ENCODE measurements around the gene LRRC43.
"Not testable (repeated sequence)": the region's sequence is repeated elsewhere in the genome, so short reads cannot be mapped to it uniquely, and the experiment has no call there.

The LRRC43 gene

DNA sequence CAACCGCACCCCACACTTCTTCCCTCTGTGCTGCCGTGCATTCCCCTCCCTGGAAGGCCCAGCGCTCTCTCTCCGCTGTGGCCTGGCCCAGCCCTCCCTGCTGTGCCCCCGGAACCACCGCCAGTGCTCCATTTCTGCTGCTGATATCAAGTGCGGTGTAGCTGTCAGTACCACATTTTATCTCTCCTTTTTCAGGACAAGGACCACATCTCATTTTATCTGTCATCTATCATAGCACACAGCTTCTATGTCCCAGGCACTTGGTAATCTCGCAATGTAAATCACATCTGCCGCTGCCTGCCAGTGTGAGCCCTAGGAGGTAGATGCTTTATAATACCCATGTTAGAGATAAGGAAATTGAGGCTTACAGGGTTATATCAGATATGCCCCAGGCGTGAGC lies 27.2 kb upstream of the LRRC43 start:
- no peak for DNase-seq (ENCODE audit: low spot score)

DNA sequence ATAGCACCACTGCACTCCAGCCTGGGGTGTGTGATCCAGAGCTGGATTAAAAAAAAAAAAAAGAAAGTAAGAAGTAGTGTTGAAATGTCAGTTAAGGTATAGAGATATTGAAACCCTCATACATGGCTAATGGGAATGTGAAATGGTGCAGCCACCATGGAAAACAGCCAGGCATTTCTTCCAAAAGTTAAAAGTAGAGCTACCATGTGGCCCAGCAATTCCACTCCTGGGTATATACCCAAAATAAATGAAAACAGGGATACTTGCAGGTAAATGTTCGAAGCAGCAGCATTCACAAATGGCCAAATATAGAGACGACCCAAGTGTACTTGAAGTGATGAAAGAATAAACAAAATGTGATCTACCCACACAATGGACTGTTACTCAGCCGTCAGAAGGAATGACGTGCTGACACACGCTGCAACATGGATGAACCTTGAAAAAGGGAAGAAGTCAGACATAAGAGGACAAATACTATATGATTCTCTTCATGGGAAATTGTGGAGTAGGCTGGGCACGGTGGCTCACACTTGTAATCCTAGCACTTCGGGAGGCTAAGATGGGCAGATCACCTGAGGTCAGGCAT lies 24.1 kb upstream of the LRRC43 start:
- DNase-seq (ENCODE audit: low spot score) = no peak

DNA sequence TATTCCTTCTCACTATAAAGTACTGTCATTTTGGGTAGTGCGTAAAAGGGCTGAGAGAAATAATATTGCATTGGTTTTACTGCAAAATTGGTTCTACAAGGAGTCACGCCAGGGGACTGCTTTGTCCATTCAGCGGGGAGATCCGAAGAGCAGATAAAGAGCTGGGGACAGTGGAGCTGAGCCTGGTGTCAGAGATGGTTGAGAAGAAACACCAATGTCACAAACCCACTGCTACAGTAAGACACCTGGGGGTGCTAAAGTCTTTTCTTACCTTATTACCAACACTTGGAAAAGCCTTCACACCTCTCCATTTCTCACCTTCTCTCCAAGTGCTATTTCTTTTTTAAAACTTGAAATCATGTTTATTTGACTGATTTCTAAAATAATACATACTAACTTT lies 23.0 kb upstream of the LRRC43 start:
- no peak for DNase-seq (ENCODE audit: low spot score)

DNA sequence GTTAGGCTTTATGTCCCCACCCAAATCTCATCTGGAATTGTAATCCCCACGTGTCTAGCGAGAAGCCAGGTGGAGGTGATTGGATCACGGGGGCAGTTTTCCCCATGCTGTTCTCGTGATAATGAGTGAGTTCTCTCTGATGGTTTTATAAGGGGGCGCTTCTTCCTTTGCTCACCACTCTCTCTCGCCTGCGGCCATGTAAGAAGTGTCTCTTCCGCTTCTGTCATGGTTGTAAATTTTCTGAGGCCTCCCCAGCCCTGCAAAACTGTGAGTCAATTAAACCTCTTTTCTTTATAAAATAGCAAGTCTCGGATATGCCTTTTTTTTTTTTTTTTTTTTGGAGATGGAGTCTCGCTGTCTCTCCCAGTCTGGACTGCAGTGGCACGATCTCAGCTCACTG lies 22.2 kb upstream of the LRRC43 start:
- DNase-seq (ENCODE audit: low spot score) = no peak

DNA sequence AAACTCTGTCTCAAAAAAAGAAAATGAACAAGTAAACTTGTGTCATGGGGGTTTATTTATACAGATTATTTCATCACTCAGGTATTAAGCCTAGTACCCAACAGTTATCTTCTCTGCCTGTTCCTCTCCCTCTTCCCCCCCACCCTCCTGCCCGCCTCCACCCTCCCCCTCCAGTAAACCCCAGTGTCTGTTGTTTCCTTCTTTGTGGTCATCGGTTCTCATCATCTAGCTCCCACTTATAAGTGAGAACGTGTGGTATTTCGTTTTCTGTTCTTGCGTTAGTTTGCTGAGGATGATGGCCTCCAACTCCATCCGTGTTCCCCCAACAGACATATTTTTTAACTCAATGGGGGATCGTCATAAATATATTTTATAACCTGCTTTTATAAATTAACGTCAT lies 21.2 kb upstream of the LRRC43 start:
- no peak for DNase-seq (ENCODE audit: low spot score)

DNA sequence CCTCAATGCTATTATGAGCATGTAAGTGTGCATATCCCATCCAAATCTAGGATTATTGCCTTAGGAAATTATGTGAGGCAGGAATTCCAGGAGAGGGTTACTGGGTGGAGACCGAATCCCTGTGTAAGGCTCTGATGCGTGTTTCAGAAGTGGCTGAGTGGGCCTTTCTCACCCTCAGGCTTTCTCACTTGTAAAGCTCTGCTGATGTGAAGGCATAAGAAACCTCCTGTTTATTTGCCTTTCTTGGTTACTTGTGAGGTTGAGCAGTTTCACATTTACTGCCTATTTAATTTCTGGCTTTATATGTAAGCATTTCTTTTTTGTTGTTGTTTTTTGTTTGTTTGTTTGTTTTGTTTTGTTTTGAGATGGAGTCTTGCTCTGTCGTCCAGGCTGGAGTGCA lies 19.9 kb upstream of the LRRC43 start:
- DNase-seq (ENCODE audit: low spot score) = no peak

DNA sequence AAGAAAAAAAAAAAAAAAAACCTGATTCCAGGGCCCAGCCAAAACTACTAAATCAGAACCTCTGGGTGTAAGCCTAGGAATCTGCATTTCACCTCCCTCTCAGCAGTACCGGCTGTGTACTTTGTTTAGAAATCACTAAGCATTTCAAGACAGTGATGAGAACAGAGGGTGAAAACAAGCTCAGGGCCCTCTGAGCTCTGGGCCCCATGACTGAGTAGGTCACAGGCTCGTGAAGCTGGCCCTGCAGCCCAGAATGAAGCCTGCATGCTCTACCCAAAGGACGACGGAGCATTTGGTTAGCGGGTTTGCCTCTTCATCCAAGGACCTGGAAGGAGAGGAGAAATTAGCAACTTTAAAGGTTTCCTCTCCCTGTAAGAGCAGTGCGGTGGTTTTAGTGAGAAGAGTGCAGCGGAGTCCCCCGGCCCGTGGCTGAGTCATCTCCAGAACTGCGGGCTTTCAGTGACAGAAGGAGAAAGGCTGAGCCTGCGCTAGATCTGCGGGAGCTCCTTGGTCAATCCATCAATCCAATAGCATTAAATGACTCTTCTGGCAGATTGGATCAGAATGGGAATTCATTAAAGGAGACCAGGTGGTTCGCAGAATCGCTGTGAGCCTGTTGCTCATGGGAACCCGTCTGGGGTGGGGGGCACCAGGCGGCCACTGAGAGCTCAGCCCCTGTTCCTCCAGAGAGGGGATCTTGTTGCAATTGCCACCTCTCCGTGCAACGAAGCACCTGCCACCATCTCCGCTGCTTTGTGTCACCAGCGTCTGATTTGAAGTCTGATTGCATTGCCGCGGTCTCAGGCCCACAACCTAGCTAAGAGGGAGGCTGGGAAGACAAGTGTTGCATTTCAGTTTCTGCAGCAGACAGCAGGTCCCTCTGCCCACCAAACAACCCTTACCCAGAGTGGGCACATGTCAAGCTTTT lies 16.2 kb upstream of the LRRC43 start:
- DNase-seq (ENCODE audit: low spot score) = no peak

DNA sequence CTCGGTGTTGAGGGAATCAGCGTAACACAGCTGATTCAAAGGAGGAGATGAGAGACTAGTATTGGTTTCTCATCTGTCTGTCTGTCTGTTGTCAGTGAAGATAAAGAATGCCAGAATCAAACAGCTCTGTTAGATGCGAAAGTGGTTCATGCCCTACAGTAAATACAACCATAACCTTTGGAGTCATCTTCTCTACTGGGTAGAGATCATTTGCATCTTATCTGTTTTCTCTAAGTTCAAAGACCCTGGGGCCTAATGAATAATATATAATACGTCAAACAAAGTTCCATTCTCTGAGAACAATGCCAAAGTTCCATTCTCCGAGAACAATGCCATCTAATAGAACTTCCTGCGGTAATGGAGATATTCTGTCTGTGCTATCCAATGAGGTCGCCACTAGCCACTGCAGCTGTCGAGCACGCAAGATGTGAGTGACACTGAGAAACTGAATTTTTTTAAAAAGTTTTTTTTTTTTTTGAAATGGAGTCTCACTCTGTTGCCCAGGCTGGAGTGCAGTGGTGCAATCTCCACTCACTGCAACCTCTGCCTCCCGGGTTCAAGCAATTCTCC lies 15.5 kb upstream of the LRRC43 start:
- DNase-seq (ENCODE audit: low spot score) = no peak

DNA sequence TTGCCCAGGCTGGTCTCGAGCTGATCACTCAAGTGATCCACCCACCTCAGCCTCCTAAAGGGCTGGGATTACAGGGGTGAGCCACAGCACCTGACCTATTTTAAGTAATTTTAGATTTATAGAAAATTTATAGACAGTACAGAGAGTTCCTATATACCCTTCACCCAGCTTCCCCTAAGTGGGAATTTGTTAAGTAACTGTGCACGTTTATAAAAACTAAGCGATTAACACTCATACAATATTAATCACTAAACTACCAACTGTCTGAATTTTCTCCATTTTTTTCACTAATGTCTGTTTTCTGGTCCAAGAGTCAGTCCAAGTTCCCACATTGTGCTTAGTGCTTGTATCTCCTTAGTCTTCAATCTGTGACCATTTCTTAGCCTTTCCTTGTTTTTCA lies 14.4 kb upstream of the LRRC43 start:
- no peak for DNase-seq (ENCODE audit: low spot score)

DNA sequence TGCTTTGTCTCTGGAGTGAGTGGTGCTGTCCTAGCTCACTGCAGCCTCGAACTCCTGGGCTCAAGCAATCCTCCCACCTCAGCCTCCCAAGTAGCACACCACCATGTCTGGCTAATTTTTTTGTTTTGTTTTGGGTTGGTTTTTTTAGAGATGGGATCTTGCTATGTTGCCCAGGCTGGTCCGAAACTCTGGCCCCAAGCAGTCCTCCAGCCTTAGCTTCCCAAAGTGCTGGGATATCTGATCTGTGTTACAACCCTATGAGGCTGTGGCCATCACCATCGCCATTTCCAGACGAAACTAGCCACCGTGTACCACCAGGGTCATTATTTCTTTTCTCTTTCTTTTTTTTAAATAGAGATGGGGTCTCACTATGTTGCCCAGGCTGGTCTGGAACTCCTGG lies 11.5 kb upstream of the LRRC43 start:
- no peak for DNase-seq (ENCODE audit: low spot score)

DNA sequence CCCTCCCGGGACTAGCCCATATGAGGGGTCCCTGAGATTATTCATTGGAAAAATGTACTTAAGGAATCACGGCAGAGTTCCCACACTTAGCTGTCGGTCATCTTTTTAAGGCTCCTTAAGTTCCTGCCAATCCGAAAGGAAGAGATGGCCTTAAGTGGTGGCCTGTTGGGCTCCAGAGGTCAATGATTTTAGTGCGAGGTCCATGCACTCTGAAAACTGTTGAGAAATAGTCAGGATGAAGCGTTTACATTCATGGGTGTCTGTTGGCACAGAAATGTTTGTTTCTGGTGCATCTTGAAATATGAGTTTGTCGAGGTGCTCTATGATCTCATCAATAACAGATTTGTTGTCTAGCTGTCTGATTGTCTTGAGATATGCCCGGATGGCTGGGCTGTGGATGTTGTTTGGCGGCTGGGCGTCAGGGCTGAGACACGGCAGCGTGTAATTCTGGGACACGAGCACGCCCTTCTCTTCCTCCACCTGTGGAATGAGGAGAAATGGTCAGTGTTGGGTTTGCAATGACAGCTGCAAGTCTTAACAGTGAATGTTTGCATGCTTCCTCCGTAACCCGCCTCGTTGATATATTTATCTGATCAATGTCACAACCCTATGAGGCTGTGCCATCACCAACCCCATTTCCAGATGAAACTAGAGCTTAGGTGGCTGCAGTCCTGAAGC lies 10.5 kb upstream of the LRRC43 start:
- no peak for DNase-seq (ENCODE audit: low spot score)

DNA sequence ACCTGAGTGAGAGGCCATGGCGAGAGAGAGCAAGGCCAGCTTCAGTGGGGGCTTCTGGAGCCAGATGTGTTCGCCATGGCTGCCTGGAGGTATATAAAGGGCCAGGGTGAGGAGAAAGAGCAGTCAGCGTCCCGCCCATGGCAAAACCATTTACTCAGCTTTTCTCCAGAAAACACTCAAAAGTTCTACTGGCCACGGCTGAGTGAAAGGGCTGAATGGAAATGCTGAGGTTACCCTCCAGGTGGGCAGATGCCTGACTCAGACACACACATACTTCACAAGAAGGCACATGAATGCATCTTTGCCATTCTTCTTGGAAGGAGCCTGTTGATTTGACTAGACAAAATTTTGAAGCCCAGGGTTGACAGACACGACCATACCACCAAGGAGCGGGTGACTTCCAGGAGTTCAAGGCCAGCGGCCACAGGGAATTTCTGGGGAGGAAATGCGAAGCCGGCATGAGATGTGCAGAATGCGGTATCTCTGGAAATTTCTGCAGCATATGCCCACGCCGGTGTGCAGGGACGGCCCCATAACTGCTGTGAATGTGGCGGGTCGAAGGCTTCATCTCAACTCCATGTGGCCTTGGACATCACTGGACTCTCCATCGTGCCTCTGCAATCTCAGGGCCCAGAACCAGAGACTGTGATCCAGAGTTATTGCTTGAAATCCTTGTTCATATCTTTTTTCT lies 8.6 kb upstream of the LRRC43 start, which contains the start of gene IL31:
Gene IL31 (minus strand): TSS at position 67 of the 691 bp plus-strand sequence. CDS start 49 bp downstream, at position 18.
- DNase-seq (ENCODE audit: low spot score) = no peak

DNA sequence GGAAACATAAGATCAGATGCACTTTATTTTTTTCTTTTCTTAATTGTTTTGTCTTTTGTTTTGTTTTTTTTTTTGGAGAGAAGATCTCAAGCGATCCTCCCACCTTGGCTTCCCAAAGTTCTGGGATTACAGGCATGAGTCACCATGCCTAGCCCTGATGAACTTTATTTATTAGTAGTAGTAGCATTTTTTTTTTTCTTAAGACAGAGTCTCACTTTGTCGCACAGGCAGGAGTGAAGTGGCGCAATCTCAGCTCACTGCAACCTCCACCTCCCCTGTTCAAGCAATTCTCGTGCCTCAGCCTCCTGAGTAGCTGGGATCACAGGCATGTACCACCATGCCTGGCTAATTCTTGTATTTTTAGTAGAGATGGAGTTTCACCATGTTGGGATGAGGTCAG lies 6.5 kb upstream of the LRRC43 start:
- not testable (repeated sequence) for DNase-seq (ENCODE audit: low spot score)

DNA sequence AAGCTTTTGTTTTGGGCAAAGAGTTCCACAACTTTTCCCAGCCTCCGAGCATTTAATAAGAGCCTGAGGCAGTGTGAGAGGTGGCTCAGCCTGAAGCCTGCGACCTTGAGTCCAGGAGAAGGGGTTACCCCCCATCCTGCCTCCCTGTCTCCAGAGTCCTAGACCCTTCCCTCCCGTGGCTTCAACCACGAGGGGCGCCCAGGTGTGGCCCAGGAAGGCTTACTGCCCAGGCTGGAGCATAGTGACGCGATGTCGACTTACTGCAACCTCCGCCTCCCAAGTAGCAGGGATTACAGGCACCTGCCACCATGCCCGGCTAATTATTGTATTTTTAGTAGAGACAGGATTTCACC lies 641 bp downstream of the LRRC43 start:
- DNase-seq (ENCODE audit: low spot score) = no peak

DNA sequence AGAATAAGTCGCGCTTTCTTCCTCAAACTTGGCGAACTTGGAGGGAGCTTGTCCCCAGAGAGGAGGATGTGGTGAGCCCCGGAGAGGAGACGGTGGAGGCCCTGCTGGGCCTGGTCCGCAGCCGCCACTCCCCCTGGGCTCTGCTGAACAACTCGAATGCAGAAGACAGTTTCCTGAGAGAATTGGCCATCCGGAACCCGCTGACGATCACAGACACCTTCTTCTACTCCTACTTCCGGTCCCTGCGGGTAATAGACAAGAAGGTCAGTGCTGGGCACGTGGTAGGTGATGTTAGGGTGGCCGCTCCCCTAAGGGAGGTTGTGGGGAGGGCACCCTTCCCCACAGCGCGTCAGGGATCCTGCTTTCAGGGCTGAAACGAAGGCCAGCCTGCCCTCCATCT lies 1.6 kb downstream of the LRRC43 start:
- DNase-seq (ENCODE audit: low spot score) = no peak

DNA sequence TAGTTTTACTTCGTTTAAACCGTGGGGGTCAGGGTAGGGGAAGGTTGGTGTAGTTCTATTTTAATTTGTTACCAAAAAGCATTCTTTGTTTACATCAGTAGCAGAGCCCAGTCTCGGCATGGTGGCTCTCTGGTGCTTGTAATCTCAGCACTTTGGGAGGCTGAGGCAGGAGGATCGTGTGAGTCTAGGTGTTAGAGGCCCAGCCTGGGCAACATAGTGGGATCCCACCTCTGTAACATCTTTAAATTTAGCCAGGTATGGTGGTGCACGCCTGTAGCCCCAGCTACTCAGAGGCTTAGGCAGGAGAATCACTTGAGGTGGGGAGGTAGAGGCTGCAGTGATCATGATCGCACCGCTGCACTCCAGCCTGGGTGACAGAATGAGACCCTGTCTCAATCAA lies 2.2 kb downstream of the LRRC43 start:
- no peak for DNase-seq (ENCODE audit: low spot score)

DNA sequence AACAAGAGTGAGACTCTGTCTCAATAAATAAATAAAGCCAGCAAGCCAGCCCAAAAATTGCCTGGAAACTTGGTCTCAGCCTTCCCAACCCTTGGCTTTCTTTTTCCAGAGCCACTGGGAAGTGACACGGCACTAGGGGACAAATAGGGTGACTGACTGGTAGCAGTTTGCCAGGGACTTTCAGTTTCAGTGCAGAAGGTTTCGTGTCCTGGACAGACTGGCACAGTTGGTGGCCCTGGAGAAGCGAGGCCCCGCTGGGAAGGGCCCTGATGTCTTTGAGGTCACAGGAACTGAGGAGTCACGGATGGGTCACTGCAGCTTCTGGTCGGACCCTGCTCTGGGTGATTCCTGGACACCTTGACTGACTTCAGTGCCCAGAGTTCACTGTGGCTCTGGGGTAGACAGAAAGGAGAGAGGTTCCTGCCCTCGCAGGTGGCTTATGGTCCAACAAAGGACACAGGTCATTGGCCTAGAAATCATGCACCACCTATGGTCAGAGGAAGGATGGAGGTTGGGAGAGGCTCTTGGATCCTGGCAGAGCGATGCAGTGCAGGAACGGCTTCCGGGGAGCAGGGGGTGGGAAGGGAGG lies 2.7 kb downstream of the LRRC43 start:
- DNase-seq (ENCODE audit: low spot score) = no peak

DNA sequence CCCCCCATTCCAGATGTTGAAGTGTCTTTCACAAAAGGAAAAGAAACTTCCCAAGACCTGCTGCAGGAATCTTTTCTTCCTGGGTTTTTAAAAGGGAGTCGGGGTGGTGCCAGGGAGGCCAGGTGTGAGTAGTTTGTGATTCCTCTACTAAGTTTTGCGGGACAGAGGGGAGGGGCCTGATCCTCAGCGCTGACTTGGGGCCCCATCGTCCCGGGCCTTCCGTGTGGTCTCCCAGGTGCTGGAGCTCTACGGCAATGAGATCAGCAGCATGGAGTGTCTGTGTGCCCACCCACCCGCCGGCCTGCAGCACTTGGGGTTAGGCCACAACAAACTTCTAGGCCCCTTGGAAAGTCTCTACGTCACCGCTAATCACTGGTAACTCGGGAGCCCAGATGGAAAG lies 4.5 kb downstream of the LRRC43 start:
- no peak for DNase-seq (ENCODE audit: low spot score)

DNA sequence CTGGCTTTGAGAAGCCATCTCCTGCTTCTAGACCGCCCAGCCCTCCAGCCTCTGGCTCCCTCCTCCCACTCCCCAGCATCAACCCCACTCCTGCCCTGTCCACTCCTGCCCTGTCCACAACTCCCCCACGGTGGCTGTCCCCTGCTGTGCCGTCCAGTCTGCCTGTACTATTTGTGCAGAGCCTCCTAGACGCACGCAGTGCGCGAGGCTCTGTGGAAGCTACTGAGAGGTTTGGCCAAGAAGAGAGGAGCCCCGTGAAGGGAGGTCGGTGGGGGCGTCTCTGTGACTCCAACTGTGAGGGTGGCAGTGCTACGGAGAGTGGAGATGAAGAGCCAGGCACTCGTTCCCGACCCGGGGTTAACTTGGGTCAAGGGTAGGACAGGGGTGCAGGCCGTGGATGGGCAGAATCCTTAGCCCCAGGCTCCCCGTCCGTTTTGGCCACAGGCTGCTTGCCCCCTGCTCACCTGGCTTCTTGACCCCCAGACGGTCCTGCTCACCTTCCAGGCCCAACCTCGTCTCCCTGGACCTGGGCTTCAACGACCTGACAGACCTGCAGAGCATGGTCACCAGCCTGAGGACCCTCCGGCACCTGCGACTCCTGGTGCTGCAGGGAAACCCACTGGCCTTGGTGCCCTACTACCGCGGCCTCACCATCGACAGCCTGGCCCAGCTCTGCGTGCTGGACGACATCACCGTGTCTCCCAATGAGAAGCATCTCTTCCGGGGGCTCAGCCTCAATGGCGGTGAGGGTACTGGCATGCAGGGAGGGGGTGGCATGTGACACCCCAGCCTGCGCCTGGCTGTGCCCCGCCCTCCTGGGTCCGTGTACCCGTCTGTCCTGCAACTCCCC lies 6.9 kb downstream of the LRRC43 start:
- DNase-seq (ENCODE audit: low spot score) = no peak

DNA sequence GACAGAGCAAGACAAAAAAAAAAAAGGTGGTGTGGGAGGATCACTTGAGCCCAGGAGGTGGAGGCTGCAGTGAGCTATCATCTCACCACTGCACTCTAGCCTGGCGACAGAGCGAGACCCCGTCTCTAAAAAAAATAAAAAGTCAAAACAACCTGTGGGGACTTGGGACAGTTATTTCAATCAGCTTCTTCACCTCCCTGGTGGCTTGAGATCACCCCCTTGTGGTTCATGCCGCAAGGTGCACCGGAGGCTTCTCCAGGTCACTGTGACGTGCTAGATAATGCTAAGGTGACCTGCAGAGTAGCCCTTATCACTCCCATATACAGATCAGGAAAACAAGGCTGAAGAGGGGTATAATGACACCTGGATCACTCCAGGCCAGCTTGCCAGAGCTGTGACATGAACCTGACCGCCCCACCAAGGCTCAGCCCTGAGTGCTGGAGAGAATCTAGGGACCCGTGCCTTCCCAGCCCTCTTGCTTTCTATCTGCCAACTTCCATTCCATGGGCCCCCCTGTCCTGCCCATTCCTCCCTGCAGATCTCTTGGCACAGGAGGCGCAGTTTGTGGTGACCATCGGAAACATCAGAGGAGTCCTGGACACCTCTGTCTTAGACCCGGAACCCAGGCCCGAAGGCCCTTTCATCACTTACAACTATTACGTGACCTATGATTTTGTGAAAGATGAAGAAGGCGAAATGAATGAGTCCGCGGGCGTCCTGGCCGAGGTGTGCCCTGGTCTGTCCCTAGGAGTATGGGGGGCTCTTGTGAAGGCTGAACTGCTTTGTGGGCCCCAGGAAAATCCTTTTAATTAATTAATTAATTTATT lies 8.1 kb downstream of the LRRC43 start:
- DNase-seq (ENCODE audit: low spot score) = no peak
